SKM-1 treated with dmso at 0.1 percent for 144 hours (cell line): ENCODE data around the gene ZNF598.
"Not testable (repeated sequence)": the region's sequence is repeated elsewhere in the genome, so short reads cannot be mapped to it uniquely, and the experiment has no call there.

ENCODE experiments used
- DNase-seq: peaks from one replicate; lab custom pipeline; 2025; ENCODE audit not compliant: unreplicated experiment; lab: John Stamatoyannopoulos, UW

ZNF598 gene

DNA sequence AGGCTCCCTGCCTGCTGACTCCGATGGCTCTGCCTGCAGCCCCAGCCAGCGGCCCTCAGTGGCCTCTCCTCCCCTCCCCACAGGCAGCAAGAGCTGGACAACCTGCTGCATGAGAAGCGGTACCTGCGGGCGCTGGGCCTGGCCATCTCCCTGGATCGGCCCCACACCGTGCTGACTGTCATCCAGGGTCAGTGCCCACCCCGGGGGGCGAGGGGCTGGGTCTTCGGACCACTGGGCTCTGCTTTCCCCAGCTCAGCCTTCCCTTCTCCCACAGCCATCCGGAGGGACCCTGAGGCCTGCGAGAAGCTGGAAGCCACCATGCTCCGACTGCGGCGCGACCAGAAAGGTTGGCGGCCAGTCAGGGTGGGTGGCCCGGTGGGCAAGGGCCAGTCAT, 31.7 kb downstream of the ZNF598 start:
- DNase-seq = no peak

DNA sequence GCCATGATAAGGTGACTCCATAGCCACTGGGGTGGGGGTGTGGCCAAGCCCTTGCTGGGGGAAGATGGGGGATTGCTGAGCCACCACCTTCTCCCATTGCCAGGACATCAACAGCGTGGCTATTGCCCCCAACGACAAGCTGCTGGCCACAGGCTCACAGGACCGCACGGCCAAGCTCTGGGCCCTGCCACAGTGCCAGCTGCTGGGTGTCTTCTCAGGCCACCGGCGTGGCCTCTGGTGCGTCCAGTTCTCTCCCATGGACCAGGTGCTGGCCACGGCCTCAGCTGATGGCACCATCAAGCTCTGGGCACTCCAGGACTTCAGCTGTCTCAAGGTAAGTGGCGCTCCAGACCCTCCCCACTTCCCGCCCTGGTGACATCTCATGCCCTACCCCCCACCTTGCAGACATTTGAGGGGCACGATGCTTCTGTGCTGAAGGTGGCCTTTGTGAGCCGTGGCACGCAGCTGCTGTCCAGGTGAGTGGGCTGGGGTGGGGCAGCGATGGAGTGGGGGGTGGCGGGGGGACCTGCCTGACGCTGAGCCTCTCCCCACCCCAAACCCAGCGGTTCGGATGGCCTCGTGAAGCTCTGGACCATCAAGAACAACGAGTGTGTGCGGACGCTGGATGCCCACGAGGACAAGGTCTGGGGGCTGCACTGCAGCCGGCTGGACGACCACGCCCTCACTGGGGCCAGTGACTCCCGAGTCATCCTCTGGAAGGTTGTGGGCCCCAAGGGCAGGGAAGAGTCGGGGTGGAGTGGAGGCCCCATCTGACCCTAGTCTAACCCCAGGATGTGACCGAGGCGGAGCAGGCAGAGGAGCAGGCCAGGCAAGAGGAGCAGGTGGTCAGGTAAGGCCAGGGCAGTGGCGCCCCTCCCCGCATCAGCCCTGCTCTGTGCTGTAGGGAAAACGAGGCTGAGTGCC, 32.4 kb downstream of the ZNF598 start:
- DNase-seq = no peak

DNA sequence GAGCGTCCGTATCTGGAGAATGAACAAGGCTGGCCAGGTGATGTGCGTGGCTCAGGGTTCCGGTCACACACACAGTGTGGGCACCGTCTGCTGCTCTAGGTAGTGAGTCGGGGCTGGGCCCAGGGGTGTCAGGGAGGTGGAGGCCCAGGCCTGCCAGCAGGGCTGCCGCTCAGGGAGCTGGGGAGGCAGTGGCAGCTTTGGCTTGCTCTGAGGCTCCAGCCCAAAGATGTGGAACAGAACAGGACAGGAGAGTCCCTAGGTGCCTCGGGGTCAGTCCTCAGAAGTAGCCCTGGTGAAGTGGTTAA, 33.5 kb downstream of the ZNF598 start:
- no peak for DNase-seq

DNA sequence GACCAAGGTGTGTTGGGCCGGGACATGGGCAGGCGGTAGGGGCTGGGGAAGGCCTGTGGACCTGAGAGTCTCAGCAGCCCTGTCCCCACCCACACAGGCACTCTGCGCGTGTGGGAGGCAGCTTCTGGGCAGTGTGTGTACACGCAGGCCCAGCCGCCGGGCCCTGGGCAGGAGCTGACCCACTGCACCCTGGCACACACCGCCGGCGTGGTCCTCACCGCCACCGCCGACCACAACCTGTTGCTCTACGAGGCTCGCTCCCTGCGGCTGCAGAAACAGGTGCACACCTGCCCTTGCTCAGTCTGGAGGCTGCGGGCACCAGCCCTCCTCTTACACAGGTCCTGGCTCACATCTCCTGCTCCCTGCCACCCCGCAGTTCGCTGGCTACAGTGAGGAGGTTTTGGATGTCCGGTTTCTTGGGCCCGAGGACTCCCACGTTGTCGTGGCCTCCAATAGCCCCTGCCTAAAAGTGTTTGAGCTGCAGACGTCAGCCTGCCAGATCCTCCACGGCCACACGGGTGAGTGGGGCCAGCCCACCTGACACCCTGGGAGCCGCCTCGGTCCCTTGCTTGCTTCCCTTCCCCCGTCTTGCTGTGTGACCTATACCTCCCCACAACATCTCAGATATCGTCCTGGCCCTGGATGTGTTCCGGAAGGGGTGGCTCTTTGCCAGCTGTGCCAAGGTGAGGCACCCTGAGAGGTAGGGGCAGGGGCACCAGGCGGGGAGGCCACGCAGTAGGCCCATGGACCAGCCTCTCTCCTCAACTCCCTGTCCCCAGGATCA, 34.0 kb downstream of the ZNF598 start:
- DNase-seq = no peak

DNA sequence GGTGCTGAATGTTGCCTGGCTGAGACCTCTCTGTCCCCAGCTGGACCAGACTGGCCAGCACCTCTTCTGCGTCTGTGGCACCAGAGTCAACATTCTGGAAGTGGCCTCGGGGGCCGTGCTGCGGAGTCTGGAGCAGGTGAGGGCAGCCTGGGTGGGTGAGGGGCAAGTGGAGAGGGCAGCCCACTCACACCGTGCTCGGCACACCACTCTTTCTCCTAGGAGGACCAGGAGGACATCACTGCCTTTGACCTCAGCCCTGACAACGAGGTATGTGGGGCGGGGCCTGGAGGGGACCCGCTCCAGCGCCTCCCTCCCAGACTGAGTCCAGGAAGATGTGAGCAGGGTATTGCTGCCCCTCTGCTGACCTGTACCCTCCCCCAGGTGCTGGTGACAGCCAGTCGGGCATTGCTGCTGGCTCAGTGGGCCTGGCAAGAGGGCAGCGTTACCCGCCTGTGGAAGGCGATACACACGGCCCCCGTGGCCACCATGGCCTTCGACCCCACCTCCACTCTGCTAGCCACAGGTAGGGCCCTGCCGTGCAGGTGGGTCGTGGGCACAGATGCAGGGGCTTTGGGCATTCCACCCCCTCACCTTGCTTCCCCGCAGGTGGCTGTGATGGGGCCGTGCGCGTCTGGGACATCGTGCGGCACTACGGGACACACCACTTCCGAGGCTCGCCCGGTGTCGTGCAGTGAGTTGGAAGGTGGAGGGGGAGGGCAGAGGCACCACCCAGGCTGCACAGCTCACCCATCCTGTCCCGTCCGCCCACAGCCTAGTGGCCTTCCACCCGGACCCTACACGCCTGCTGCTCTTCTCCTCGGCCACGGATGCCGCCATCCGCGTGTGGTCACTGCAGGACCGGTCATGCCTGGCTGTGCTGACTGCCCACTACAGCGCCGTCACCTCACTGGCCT, 35.2 kb downstream of the ZNF598 start:
- DNase-seq = no peak

DNA sequence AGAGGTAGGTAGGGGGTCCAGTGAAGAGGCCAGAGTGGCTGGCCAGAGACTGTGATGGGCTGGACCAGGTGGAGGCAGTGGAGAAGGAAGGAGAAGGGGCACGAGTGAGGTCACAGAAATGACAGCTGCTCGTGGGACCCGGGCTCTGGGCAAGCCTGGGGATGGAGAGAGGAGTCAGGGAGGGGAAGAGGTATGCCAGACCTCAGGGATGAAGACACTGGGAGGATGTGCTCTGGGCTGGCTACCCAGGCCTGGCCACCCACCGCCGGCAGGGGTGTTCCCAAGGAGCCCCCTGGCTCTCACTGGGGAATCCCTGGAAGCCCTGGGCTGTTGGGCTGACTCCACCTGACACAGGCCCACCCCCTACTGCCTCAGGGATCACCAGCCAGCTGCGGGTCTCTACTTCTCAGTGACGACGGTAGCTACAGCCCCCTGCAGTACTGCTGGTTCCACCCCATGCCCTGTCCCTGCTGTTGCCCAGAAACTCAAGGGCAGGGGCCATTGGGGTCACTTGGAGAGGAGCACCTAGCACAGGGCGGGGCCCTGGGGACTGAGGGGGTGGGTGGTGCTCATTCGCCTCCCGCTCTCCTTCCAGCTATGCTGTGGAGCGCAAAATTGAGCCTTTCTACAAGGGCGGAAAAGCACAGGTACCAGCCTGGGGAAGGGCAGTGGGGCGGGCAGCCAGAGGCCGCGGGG, 36.0 kb downstream of the ZNF598 start:
- DNase-seq = no peak

DNA sequence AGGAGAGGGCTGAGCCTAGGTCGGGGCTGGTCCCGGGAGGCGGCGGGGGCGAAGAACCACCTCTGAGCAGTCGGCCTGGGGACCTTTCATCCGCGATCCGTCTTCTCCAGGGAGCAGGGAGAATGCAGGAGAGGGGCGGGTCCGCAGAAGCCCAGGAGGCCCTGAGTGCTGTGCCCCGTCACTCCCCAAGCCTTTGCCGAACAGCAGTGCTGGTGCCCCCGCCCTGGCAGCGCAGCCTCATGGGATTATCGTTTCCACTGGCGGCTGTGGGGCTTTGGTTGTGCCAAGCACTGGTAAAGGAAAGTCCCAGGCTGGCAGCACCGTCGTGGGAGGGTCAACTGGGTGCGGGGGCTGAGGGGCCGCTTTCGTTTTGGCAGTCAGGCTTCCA, 37.1 kb downstream of the ZNF598 start:
- DNase-seq = no peak

DNA sequence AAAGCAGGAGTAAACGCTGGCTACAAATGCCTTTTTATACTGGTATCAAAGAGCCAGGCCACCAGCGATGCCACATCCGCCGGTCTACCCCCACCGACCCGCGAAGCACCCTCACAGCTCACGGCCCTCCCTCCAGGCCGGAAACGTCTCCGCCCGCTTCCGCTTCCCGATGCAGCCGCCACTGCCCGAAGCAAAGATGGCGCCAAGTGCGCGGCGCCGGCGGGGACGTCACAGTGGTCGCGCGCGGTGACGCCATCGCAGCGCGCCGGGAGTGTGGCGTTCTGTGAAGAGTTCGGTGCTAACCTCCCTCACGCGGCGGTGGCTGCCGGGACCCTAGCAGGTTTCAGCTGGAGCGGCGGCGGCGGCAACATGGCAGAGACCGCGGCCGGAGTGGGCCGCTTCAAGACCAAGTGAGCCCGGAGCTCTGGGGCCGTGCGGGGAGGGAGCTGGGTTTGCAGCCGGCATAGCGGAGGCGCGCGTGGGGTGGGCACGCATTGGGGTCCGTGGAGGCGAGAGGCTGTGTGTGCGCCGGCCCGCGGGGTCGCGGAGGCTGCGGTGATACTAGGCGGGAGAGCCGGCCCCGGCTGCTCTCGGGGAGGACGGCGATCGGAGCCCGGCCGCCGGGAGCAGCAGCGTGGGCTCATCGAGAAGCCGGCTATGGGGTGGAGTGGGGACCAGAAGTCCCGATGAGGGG, 37.7 kb downstream of the ZNF598 start, which contains the start of gene TBL3:
Gene TBL3, plus strand, starts transcription at position 258 of the 694 bp plus-strand sequence. Its CDS starts 112 bp downstream, at position 370.
- DNase-seq = peak; percentile 87

DNA sequence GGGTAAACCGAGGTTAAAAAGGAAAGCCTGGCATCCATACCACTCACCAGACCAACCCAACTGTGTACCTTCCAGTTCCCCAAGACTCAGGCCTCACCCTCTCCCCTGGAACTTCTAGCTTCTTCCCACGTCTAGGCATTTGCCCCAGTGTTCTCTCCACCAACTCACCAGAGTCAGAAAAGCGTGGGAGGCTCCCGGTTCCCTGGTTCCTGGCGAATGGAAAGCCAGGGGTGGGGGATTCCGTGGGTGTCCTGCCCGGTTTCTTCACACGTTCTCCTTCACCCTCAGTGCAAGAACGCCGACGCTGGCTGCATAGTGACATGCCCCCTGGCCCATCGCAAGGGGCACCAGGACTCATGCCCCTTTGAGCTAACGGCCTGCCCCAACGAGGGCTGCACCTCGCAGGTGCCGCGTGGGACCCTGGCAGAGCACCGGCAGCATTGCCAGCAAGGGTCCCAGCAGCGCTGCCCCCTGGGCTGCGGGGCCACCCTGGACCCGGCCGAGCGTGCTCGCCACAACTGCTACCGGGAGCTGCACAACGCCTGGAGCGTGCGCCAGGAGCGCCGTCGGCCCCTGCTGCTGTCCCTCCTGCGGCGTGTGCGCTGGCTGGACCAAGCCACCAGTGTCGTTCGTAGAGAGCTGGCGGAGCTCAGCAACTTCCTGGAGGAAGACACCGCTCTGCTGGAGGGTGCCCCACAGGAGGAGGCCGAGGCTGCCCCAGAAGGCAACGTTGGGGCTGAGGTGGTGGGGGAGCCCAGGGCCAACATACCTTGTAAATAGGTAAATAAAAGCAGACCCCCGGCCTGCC, 41.3 kb downstream of the ZNF598 start:
- DNase-seq = no peak

DNA sequence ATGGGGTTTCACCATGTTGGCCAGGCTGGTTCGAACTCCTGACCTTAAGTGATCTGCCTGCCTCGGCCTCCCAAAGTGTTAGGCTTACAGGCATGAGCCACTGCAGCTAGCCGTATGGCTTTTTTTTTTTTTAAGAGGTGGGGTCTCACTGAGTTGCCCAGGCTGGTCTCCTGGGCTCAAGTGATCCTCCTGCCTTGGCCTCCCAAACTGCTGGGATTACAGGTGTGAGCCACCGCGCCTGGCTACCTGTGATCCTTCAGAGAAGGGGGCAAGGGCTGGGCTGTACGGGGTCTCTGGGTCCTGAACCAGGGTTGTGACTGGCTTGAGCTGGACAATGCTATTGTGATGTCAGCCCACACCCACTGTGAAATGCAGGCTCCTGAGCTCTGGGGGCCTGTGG, 43.2 kb downstream of the ZNF598 start, which contains the start of gene RNF151:
Gene RNF151, plus strand, starts transcription at position 397 of the 400 bp plus-strand sequence. CDS start 26 bp downstream, outside the sequence.
- DNase-seq = no peak

DNA sequence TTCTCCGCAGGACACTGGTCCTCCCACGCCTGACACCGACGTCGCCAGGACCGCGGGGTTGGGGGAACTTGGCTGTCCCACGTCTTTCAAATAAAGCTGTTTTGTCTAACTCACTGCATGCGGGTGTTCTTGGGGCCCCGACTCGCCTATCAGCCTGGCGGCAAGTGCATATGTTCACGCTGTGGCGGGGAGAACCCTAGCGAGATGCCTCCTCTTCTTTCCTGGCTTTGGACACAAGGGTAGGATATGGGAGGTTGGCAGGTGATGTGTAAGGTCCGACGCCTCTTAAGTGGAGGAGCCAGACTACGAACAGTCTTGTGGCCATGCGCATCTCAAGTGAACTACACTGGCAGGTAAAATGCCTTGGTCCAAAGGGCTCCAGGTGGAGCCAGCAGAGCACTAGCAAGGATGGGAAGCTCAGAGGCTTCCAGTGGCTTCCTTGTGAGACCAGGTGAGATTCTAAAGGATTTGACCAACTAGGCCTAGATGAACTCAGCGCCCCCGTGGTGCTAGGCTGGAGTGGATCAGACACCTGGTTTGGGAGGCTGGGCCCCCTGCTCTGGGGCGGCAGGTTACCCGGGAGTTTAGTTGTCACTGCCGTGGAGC, 44.1 kb downstream of the ZNF598 start:
- DNase-seq = no peak

DNA sequence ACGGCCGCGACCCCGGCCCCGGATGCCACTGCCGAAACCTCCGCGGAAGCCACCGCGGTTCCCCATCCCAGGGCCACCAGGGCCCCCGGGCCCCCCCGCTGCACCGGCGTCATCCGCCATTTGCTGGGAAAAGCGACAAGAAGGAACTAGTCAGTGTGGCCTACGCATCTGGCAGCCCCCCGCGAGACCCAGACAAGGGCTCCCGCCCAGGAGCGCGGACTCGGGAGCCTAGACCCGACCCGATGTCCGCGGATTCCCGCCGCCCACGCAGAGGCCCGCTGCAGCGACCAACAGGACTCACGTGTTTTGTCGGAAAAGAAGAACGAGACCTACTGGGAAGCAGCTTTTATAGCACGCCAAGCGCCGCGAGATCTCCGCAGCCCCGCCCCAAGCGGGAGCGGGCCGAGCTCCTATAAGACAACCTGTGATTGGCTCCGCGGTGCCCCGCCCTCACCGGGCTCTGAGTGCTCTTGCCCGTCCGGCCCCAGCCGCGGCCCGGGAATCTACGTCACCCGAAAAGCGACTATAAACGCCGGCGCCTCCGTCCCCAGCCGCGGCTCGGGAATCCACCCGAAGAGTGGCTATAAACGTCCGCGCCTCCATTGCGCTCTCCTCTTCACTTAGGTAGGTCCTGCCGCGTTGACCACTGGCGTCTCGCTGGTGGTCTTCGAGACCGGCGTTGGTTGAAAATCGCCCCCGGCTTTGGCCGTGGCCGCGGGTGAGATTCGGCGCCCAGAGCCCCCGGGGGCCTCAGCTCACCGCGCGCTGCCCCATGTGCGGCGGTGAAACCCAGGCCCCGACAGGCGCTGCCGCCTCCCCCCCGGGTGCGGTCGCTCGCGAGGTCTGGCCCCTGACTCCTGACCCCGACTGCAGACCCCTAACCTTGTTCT, 44.9 kb downstream of the ZNF598 start, which contains the start of gene RPS2:
Gene RPS2, minus strand, starts transcription at position 321 of the 890 bp plus-strand sequence. Its CDS starts 201 bp downstream, at position 120.
- DNase-seq = peak; percentile 98

DNA sequence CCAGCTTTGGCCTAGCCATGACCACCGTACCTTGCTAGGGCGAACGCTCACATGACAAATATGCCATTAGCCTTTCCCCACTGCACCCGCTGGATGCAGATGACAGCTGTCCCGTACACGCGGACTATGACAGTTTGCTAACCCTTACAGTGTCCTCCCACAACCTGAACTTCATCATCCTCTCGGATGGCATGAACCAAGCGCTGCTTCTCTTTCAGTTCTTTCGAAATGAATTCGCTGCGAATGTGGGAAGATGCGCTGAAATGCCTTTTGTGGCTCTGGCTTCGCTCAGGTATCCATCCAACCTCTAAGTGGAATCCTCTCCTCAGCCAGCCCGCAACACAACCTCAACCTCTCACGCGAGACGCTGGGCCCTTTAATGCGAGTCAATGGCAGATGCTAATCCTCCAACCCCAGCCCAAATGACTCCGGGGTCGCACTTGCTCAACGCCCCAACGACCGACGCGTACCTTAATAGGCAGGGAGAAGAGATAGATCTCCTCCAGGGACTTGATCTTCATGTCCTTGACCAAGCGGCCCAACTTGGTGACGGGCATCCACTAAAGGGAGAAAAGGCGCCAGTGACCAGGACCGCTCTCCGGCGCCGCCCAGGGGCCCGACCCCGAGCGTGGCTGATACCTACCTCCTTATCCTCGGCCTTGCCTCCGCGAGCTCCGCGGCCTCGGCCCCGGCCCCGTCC, 45.7 kb downstream of the ZNF598 start:
- DNase-seq = no peak

DNA sequence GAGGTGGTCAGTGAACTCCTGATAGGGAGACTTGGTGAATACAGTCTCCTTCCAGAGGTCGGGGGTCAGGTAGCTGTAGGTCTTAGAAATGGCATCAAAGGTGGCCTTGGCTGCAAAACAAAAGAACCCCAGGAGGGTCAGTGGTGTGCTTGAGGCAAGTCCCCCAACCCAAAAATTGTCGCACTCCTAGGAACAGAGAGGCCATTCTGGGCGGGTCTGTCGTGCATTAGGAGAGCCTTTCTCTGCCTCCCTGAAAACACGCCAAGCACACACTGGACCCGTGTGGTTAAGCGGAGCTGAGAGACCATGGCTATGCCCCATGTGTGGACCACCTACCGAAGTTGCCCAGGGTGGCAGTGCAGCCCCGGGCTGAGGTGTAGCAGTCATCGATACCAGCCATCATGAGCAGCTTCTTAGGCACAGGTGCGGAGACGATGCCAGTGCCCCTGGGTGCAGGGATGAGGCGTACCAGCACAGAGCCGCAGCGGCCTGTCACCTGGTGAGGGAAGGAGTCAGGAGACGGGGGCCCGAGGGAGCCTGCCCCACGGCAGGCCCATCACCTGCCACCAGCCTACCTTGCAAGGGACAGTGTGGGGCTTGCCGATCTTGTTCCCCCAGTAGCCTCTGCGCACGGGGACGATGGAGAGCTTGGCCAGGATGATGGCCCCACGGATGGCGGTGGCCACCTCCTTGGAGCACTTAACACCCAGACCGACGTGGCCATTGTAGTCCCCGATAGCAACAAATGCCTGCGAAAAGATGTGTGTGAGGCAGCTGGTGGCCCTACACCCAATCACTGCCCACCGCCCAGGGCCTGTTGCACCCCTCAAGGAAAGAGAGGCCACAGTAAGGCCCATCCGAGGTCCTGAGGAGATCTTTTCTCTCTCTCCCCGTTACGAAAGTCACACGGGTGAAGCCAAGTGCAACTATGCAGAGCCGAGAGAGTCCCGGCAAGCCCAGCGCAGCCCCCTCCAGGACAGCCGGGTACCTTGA, 47.2 kb downstream of the ZNF598 start:
- not testable (repeated sequence) for DNase-seq

DNA sequence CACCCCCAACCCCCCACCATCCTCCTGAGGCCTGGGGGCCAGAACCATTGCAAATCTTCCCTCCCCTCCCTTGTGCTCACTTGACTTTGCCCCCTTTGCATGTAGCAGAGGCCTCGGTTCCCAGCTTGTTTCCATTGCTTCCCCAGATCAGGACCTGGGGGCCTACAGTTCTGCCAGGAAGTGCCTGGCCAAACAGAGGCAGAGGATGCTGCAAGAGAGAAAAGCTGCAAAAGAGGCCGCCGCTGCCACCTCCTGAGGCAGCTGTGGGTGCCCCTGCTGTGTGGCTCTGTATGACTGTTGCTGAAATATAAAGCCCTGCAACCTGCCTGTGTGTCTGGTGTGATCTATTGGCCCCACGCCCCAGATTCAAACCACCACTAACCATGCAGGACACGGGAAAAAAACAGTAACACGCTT, 48.0 kb downstream of the ZNF598 start:
- no peak for DNase-seq
